ENCODE data around the gene PLEKHA7.

Gene PLEKHA7

GRCh38 chr11:16785520-16786128 is 228.6 kb downstream of the PLEKHA7 start:
- peak; percentile 74 for DNase-seq

GRCh38 chr11:16784666-16785065 is 229.5 kb downstream of the PLEKHA7 start:
- DNase-seq = no peak

DNA sequence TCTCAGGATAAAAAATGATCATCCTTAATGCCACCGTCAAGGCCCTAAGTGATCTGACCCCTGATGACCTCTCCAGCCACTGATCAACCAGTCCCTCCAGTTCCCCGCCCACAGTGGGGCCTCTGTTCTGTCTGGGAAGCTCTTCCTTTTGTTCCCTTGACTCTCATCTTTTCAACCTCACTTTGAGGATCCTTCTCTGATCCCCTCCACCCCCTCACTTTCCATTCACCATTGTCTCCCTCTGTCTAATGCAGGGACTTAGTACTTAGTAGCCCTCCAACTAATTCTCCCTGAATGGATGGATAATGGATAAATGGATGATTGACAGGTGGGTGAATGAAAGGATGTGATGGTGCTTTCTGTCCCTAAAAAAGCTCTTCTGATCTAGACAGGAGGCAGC is 230.1 kb downstream of the PLEKHA7 start:
- DNase-seq = no peak

- DNase-seq = no peak
Measured at GRCh38 chr11:16783321-16783801, 230.9 kb downstream of the PLEKHA7 start.

- no peak for DNase-seq
Measured at GRCh38 chr11:16781936-16782919, 232.0 kb downstream of the PLEKHA7 start.

- no peak for DNase-seq
Measured at GRCh38 chr11:16780698-16781550, 233.3 kb downstream of the PLEKHA7 start.

GRCh38 chr11:16780146-16780545 is 234.1 kb downstream of the PLEKHA7 start:
- DNase-seq = no peak

- no peak for DNase-seq
Measured at GRCh38 chr11:16779436-16779835, 234.8 kb downstream of the PLEKHA7 start.

DNA sequence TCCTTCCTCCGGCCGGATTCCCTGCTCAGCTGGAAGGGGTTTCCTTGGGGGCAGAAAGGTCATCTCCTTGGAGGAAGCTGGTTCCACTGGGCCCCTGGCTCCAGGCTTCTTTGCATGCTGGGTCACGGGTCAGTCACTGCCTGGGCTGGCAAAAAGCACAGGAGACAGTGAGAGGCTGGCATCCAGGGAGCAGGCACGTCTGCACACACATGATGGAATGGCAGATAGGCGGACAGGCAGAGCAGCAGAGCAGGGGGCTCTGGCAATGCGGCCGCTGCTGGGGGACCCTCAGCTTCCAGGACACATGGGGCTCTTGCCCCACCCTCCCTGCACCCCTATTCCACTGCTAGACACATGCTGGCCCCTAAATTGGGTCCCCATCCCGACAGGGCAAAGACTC is 235.3 kb downstream of the PLEKHA7 start:
- DNase-seq = no peak

DNA sequence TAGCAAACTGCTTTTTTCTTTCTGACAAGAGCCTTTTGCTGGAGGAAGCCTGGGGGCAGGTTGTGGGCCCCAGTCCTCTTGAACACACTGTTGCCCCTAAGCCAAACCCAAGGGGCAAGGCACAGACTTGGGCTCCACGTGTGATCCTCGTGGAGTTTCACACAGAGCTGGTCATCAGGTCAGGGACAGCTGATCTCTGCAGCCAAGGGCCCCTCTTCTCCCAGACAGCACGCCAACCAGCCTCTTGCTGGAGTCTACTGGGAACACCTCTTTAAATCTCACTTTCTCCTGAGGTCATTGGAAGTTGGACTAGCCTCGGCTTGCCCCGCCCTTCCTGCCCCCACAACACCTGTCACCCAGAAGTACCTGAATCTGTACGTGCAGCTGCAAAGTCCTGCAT is 235.9 kb downstream of the PLEKHA7 start:
- no peak for DNase-seq

GRCh38 chr11:16777613-16777975 is 236.6 kb downstream of the PLEKHA7 start:
- DNase-seq = no peak

GRCh38 chr11:16776711-16777612 is 237.3 kb downstream of the PLEKHA7 start:
- no peak for DNase-seq

- DNase-seq = no peak
Measured at GRCh38 chr11:16775614-16776283, 238.5 kb downstream of the PLEKHA7 start.

DNA sequence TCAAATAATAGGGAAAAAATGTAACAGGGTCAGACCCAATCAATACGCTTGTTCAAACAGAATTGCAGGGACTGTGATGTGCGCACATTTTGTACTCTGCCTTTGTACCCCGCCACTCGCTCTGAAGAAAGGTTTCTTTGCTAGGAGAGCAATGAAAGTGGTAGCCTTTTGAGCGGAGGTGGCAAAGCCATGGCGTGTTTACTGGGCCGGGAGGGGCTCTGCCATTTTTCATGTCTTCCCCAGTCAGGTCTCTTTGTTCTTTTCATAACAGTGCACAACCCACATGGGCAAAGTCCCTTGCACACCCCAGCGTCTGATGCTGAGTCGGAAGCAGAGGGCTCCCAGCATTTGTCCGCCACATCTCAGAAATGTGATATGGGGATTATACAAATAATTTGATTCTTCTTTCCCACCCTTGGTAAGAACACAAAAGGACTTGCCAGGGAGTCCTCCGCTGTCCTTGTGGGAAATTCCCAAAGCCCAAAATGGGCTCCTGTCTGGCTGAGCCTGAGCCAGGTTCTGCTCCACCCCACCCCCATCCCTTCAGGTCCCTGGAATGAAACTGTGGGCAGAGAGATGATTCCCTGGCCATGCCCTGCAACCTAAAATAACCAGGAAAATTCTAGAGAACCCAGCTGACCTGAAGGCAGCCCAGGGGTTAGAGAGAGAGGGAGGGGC is 239.1 kb downstream of the PLEKHA7 start:
- DNase-seq = no peak

GRCh38 chr11:16773981-16774935 is 240.0 kb downstream of the PLEKHA7 start:
- DNase-seq = no peak

DNA sequence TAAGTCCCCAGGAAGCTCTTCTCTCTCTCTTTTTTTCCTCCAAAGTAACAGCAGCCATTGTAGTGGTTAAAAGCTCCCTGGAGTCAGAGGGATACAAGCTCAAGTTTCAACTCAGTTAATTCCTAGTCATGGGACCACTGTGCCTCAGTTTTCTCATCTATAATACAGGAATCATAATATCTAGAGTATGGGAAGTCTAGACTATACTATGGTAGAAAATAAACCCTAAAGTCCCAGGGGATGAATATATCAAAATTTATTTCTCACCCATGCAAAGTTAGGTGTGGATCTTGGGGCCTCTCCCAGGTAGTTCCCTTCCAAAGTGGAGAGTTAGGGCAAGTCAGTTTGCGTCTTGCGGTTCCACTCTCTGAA is 242.1 kb downstream of the PLEKHA7 start:
- DNase-seq = no peak

GRCh38 chr11:16771350-16772140 is 242.7 kb downstream of the PLEKHA7 start:
- no peak for DNase-seq

DNA sequence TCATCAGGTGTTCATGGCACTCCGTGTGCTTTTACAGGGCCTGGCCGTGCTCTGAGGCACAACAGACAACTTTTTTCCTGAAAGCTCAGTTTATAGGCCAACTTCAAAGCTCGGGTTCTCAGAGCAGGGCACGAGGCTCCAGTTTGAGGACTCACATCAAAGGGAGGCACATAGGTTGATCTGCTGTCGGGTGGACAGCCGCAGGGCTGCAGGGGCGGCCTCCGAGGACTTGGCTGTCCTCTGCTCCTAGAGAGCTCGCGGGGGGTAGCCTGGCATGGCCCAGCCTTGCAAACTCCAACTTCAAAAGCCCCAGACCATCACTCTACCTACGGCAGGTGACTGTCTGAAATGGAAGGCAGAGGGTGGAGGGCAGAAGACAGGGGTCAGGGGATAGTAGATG is 244.2 kb downstream of the PLEKHA7 start:
- DNase-seq = no peak

GRCh38 chr11:16769386-16769785 is 244.8 kb downstream of the PLEKHA7 start:
- DNase-seq = no peak

All from stimulated activated CD8-positive, alpha-beta memory T cell treated with anti-CD3 and anti-CD28 coated beads, Interleukin-4, amount 100 ng/mL, for 48 hours (primary cell).